Measurements from ENCODE around the gene UBE2QL1.

- TF ChIP-seq MXI1 (IDR thresholded peaks at IDR 0.05; ENCODE audit: low read depth, low read length) (no peak), SMC3 (IDR thresholded peaks at IDR 0.05; ENCODE audit: low read depth, low read length) (peak; percentile 26; the same call in 1 of the 2 replicates), CTCF (IDR thresholded peaks at IDR 0.05) (peak; percentile 9; the same call in 1 of the 2 replicates), GABPA (IDR thresholded peaks at IDR 0.05; ENCODE audit: low read depth) (no peak), EZH2phosphoT487 (IDR thresholded peaks at IDR 0.05; ENCODE audit: borderline replicate concordance, low read depth) (no peak)
Observed at GRCh38 chr5:6435356-6435755, 13.3 kb upstream of the UBE2QL1 start.

Measured in SK-N-SH (cell line).